SH-SY5Y (cell line): ENCODE results near the gene TMEM94.

ENCODE experiments used
- GATA2 ChIP-seq: IDR thresholded peaks from 2 replicates; pipeline ENCODE4 v1.6.1; 2011; ENCODE audit warnings: mild to moderate bottlenecking, low read depth, low read length
- GATA3 ChIP-seq: IDR thresholded peaks from 2 replicates; pipeline ENCODE4 v1.6.1; 2011; ENCODE audit warnings: low read depth, mild to moderate bottlenecking, low read length, moderate library complexity

DNA sequence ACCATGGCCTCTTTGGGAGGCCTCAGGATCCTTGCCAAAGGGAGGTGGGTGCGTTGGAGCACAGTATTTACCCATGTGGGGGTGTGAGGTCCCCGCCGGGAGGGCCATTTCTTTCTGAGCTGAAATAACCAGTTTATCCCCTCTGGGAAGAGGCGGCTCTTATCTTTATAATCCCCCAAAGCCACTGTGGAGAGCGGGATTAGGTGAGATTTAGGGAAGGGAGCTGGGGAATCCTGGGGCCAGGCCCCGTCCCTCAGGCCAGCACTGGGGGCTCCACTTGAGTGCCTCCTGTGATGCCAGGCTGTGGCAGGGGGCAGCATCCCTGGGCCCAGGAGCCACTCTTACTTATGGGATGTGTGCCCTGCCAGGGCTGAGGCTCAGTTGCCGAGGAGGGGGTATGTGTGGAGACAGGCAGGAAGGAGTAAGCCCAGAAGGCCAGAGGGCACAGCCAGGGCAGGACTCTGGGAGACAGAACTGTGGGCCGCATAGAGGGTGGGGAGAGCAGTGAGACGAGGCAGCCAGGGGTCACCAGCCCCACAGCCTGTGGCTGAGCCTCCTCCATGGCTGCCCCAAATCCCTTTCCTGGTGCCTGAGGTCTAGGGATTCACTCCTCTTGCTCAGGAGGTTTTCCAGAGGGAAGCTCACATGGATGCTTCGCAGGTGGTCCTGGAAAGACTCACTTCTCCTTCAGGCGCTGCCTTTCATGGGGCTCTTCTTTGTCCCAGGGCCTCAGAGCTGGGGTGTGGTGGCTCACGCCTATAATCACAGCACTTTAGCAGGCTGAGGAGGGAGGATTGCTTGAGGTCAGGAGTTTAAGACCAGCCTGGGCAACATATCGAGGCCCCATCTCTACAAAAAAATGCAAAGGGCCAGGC lies 25.0 kb downstream of the TMEM94 start:
- TF ChIP-seq GATA3, result no peak
- no peak for TF ChIP-seq GATA2
